ENCODE measurements around the gene RPTOR. TPM values are rescaled to one million over a fixed set of nuclear protein-coding genes. Genes with fewer than 3 reads are reported as not detected.

The RPTOR gene
- total RNA-seq, 4 donors from 2014 or later: 47.6 to 56.9 (median 55.4) TPM

- Histone ChIP-seq H3K4me3 (no peak overlapping the region), H3K36me3 (peaks cover 0 to 12% of the 10 kb centered on the region in 2 donors), H3K9me3 (no peaks in the 10 kb centered on the region), H3K4me1 (no peaks in the 10 kb centered on the region), H3K27me3 (no peaks in the 10 kb centered on the region), H3K27ac (no peak overlapping the region)
- TF ChIP-seq POLR2A (IDR thresholded peaks at IDR 0.05) (no peak), CTCF (IDR thresholded peaks at IDR 0.05 in 4 of 5, conservative IDR thresholded peaks at IDR 0.05 in 1 of 5) (peak; percentile 46 to 64 (median 52))
- in situ Hi-C loops (cut with MboI; ENCODE audit: low sequenced_read_pairs in 4 of 4) (no loop called here), intact Hi-C loops (cut with DNase I; ENCODE audit: low total_unique reads) (loop anchor here (5.0 to 10.0 kb wide), 2 partner anchors 422 to 475 kb away; partner anchors contain the start of gene NPTX1)
- DNase-seq: peak in 1 of 2 donors; percentile 43
- peak; percentile 22 to 73 for ATAC-seq
These were observed 355.0 kb downstream of the RPTOR start for GRCh38 chr17:80899402-80900268.

- ATAC-seq: no peak
- Histone ChIP-seq H3K9me3 (no peaks in the 10 kb centered on the region), H3K4me1 (no peaks in the 10 kb centered on the region), H3K27ac (no peak overlapping the region), H3K27me3 (no peaks in the 10 kb centered on the region), H3K36me3 (peaks cover 0 to 8% of the 10 kb centered on the region in 2 donors), H3K4me3 (no peak overlapping the region)
- DNase-seq: no peak
- intact Hi-C loops (cut with DNase I; ENCODE audit: low total_unique reads): no loop called here
- TF ChIP-seq POLR2A (IDR thresholded peaks at IDR 0.05) (no peak), CTCF (IDR thresholded peaks at IDR 0.05 in 4 of 5, conservative IDR thresholded peaks at IDR 0.05 in 1 of 5) (no peak)
- in situ Hi-C loops (cut with MboI; ENCODE audit: low sequenced_read_pairs in 4 of 4): no loop called here
These were observed 356.7 kb downstream of the RPTOR start for GRCh38 chr17:80901319-80901718.

- TF ChIP-seq POLR2A (IDR thresholded peaks at IDR 0.05): no peak
- TF ChIP-seq CTCF (IDR thresholded peaks at IDR 0.05 in 4 of 5, conservative IDR thresholded peaks at IDR 0.05 in 1 of 5): no peak
- Histone ChIP-seq H3K27ac (no peak overlapping the region), H3K27me3 (no peaks in the 10 kb centered on the region), H3K36me3 (peaks cover 0 to 8% of the 10 kb centered on the region in 2 donors), H3K4me1 (no peaks in the 10 kb centered on the region), H3K9me3 (no peaks in the 10 kb centered on the region), H3K4me3 (no peak overlapping the region)
- intact Hi-C loops (cut with DNase I; ENCODE audit: low total_unique reads): no loop called here
- in situ Hi-C loops (cut with MboI; ENCODE audit: low sequenced_read_pairs in 4 of 4): no loop called here
- ATAC-seq (no peak), DNase-seq (no peak)
These were observed 357.7 kb downstream of the RPTOR start for GRCh38 chr17:80902197-80902962.

- no peak for TF ChIP-seq CTCF (IDR thresholded peaks at IDR 0.05 in 4 of 5, conservative IDR thresholded peaks at IDR 0.05 in 1 of 5)
- TF ChIP-seq POLR2A (IDR thresholded peaks at IDR 0.05): no peak
- in situ Hi-C loops (cut with MboI; ENCODE audit: low sequenced_read_pairs in 4 of 4): no loop called here
- Histone ChIP-seq H3K27ac (no peak overlapping the region), H3K27me3 (no peaks in the 10 kb centered on the region), H3K9me3 (no peaks in the 10 kb centered on the region), H3K36me3 (peaks cover 0 to 8% of the 10 kb centered on the region in 2 donors), H3K4me3 (no peak overlapping the region), H3K4me1 (no peaks in the 10 kb centered on the region)
- intact Hi-C loops (cut with DNase I; ENCODE audit: low total_unique reads): no loop called here
- ATAC-seq: no peak
- no peak for DNase-seq
These were observed 358.4 kb downstream of the RPTOR start for GRCh38 chr17:80902963-80903611.

All from gastrocnemius medialis (tissue), 4 donors.